DMS53 (cell line): ENCODE measurements around the gene BLTP3B.
"Not testable (repeated sequence)": the region's sequence is repeated elsewhere in the genome, so short reads cannot be mapped to it uniquely, and the experiment has no call there.

Source experiments
- DNase-seq: peaks from one replicate; lab custom pipeline; 2025; lab: John Stamatoyannopoulos, UW

The BLTP3B gene, protein sequence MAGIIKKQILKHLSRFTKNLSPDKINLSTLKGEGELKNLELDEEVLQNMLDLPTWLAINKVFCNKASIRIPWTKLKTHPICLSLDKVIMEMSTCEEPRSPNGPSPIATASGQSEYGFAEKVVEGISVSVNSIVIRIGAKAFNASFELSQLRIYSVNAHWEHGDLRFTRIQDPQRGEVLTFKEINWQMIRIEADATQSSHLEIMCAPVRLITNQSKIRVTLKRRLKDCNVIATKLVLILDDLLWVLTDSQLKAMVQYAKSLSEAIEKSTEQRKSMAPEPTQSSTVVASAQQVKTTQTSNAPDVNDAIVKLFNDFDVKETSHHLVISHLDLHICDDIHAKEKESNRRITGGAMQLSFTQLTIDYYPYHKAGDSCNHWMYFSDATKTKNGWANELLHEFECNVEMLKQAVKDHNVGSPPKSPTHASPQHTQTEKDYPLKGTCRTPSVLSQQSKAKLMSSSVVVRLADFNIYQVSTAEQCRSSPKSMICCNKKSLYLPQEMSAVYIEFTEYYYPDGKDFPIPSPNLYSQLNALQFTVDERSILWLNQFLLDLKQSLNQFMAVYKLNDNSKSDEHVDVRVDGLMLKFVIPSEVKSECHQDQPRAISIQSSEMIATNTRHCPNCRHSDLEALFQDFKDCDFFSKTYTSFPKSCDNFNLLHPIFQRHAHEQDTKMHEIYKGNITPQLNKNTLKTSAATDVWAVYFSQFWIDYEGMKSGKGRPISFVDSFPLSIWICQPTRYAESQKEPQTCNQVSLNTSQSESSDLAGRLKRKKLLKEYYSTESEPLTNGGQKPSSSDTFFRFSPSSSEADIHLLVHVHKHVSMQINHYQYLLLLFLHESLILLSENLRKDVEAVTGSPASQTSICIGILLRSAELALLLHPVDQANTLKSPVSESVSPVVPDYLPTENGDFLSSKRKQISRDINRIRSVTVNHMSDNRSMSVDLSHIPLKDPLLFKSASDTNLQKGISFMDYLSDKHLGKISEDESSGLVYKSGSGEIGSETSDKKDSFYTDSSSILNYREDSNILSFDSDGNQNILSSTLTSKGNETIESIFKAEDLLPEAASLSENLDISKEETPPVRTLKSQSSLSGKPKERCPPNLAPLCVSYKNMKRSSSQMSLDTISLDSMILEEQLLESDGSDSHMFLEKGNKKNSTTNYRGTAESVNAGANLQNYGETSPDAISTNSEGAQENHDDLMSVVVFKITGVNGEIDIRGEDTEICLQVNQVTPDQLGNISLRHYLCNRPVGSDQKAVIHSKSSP (N-terminal part only)

DNA sequence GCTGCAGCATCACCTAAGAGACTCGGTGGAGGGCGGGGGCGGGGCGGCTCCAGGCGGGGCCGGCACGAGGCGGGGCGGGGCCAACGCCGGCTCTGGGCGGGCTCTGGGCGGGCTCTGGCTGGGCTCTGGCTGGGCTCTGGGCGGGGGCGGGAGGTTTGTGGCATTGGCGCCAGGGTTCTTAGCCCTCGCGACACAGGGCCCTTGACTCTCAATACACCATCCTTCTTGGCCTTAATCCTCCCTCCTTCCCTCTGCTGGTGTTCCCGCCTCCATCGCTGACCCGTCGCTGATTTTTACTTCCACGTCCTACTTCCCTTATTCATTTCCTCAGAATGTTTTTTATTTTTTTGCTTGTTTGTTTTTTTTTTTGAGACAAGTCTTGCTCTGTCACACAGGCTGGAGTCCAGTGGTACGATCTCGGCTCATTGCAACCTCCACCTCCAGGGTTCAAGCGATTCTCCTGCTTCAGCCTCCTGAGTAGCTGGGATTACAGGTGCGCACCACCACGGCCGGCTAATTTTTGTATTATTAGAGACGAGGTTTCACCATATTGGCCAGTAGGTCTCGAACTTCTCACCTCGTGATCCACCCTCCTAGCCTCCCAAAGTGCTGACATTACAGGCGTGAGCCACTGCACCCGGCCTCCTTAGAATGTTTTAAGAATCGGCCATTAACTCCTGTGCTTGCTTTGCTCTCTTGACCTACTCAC lies at the start of gene BLTP3B:
BLTP3B (minus strand) TSS at position 24 of the 709 bp plus-strand sequence. CDS start 239 bp downstream, outside the sequence.
- peak; percentile 96 for DNase-seq

DNA sequence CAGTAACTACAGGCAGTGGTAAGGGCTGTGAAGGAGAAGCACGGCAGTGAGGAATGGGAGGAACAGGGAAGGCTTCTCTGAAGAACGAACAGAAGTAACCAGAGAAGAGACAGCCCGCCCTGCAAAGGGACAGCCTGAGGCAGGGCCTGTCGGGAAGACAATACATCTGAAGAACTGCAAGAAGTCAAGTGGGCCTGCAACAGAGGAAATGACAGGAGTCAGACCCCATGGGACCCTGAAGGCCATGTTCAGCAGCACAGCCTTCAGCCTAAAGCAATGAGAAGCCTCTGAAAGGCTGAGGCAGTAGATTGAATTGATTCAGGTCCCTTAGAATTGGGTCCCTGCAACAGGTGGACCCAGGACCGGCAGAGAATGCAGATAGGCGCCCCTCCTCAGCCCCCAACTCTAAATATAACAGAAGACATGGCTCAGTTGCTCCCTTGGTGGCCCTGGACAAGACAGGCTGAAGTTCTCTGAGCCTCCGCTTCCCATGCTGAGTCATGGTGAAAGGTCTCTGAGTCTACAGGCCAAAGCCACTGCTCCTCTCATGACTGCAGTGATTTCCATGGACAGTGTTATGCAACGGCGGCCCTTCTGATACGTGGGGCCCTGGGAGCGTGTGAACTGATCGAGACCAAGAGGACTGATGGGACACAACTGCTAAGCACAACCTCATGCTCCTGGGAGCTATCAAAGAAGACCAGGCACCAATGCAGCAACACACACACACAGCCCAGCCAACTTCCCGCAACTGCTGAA lies 47.1 kb upstream of the BLTP3B start:
- no peak for DNase-seq

DNA sequence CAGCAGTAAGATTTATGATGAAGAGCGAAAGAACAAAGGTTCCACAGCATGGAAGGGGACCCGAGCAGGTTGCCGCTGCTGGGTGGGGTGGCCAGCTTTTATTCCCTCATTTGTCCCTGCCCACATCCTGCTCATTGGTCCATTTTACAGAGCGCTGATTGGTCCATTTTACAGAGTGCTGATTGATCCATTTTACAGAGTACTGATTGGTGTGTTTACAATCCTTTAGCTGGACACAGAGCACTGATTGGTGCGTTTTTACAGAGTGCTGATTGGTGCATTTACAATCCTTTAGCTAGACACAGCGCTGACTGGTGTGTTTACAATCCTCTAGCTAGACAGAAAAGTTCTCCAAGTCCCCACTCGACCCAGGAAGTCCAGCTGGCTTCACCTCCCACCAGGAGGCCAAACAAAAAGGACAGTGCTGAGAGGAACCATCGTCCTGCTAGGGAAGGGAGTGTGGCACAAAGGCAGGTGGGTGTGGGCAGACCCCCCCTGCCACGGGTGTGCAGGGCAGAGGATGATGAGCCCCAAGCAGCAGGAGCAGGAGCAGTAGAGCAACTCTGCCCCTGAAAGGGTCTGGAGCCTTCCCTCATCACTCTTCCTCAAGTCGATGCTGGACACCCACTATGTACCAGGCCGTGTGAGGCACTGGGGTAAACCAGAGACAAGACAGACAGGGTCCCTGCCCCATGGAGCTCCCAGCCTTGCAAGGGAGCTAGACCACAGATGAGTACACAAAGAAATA lies 46.4 kb upstream of the BLTP3B start:
- DNase-seq = not testable (repeated sequence)

DNA sequence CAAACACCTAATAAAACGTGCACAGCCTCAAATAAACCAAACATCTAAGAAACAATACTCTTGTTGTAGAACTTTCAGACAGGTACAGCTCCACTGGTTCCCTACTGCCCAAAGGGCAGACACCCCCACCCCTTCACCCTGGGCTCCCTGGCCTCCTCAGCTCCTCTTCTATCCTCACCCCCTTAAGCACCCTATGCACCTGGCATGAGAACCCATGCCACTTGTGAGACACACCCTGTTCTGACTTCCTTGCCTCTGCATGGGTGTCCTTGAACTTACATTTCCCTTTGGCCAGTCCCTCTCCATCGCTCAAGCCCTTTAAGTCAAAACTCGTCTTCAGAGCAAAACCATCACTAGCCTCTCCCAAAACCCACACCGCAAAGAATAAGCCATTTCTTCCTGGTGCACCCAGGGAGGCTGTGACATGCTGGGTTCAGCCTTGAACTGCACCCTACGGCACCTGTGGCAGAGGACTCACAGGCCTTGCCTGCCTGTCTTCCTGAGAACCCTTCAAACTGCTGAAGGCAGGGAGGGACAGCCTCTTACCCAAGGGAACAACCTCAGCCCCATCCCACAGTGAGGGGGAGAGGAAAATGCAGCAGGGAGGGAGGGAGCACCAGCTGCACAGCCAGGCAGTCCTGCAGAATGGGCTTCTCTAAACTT lies 45.3 kb upstream of the BLTP3B start:
- no peak for DNase-seq

DNA sequence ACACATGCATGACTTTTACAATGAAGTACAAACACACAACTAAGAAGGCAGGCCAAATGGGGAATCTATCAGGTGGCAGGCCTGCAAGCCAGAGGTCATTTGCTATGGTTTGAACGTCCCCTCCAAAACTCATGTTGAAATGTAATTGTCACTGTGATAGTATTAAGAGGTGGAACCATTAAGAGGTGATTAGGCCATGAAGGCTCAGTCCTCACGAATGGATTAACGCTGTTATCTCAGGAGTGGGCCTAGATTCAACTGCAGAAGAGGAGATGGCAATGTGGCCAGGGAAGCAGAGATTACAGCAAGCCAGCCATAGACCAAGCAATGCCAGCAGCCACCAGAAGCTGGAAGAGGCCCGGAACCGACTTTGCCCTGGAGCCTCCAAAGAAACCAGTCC lies 44.4 kb upstream of the BLTP3B start:
- no peak for DNase-seq

DNA sequence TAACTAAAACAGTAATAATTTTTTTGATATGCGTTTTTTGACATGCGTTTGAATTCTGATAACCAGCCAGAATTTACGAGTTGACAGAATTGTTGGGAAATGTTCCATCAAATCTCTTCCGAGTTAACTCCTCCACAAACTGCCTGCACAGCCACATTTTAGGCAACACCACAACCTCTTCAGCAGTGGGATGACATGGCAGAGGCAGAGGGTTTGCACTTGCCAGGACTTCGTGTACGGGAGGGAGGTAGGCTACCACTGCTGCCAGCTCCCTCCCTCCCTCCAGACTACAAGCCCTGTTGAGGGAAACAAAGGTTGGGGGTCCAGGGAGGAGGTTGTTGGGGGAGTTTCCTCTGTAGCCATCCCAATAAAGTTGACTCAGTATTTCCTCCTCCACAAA lies 43.4 kb upstream of the BLTP3B start:
- DNase-seq = no peak

DNA sequence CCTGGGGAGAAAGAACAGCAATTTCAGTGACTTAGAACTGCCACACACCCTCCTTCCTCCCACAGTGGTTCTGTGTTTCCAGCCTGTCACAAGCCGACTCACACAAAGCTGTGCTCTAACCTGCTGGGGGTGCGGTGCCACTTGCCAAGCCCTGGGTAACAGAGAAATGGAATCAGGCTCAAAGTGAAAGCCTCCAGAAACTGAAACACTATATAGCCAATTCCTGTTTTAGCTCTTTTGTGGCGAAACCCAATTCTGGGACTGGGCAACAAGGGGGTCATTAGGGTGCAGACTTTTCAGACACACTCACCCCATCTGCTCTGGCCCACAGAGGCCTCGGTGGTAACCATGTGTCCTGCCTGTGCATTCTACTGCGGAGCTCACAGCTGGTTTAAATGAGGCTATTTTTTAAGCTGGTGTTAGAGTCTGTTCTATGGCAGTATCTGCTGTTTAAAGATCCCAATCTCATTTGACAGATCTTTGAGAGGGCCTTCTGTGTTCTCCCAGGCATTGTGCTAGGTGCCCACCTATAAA lies 42.8 kb upstream of the BLTP3B start:
- DNase-seq = no peak

DNA sequence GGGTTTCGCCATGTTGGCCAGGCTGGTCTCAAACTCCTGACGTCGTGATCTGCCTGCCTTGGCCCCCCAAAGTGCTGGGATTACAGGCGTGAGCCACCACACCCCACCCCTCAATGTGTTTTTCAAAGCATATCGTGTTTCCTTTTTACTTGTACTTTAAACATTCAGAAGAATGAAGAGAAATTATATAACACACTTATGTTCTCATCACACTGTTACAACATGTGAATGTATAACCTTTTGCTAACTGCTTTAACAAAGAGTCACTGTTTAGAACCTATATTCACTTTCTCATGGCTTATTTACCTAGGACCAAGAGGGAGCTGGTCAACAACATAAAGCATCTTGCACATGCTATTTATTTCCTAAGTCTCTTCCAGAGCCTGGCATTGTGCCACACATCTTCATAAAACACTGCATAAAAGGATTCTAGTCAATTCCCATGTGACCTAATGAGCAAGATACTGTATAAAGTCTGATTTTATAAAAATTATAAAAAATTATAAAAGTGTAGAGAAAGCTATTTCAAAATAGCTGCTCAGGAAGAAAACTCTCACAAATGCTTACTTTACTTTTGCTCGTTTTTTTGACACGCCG lies 42.0 kb upstream of the BLTP3B start:
- DNase-seq = no peak

DNA sequence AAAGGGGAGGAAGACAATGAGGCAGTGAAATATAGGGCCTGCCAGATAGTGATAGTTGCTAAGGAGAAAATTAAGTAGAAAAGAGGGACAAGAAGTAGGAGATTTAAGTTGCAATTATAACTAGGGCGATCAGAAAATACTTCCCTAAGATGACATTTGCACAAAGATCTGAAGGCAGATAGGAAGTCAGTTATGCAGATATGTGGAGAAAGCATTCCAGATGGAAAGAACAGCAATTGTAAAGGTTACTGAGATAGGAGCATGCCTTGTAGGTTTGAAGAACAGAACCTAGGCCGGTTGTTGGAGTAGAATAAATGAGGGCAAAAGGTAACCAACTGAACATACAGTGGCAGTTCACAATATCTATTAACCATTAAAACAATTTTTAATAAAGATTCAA lies 36.6 kb upstream of the BLTP3B start:
- DNase-seq = no peak

DNA sequence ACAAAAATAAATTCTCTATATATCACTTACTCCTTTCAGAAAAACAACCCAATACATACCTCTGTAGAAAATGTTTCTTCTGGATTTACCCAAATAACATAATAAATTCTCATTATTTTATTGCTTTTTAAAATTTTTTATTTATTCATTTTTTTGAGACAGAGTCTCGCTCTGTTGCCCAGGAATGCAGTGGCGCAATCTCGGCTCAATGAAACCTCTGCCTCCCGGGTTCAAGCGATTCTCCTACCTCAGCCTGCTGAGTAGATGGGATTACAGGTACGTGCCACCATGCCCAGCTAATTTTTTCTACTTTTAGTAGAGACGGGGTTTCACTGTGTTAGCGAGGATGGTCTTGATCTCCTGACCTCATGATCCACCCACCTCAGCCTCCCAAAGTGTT lies 33.8 kb upstream of the BLTP3B start:
- not testable (repeated sequence) for DNase-seq

DNA sequence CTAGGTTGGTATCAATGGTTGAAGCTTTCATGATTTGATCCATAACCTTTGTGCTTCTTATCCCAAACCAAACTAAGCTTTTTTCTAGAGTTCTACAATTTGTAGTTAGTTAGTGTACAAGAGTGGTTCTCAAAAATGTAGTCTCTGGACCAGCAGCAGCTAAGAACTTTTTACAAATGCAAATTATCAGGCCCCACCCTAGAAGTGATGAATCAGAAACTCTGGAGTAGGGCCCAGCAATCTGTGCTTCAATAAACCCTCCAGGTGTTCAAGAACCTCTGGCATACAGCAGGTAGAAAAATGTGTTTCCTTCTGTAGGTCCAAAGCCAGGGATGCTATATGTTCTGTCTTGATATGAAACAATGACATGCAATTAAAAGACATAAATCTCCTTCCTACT lies 31.8 kb upstream of the BLTP3B start:
- no peak for DNase-seq

DNA sequence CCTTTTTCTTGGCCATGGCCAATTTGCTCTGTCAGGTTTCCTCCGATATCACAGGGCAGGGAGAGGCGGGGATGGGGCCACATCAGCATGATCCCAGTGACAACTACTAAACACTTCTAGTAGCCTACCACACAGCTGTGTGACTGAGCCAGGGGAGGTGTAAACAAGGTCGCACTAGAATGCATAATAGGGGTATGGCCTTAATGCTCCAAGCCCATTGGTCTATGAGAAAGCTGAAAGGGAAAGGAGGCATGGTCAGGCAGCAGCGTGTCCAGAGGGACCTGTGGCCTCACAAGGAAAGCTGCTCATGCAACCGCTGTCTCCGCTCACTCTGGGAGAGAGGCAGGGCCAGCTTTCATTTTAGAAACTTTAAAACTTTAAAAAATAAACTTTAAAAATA lies 30.4 kb upstream of the BLTP3B start:
- DNase-seq = no peak

DNA sequence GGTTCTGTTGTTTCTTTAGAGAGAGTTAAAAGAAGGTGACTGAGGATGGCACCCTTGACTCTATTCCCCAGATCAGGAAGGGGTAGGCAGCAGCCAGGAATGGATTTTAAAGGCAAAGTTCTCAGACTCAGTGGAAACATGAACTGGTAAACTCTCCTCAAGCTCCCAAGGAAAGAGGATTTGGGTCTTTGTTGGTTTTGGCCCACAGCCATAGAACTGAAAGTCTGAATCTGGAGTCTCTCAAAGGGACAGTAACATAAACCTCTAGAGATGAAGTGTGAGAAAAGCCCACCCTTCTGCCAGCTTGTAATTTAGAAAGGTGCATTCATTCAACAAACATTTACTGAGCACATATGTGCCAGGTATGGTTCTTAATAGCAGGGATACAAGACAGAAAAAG lies 28.6 kb upstream of the BLTP3B start:
- DNase-seq = no peak

DNA sequence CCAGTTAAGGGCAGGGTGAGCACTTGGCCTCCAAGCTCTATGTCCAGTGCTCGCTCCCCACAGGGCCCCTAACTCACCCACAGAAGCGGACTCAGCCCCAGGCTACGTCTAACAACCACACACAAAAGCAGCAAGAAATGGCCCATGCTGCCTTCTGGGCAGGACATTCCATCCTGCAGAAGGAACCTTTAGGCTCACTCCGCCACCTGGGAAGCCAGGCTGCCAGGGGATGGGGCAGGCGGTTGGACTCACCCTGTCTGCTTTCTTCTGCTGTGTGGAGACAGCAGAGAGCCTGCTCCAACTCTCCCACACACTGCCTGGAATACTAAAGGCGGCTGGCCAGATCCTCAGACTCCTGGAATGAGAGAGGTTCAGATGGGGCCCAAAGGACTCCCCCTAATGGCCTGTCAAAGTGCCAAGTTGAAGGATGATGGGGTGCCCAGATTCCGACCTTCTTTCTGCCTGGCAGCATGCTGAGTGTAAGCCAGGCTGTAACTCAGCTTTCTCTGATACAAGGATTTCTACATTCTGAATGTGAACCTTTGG lies 27.7 kb upstream of the BLTP3B start:
- no peak for DNase-seq

DNA sequence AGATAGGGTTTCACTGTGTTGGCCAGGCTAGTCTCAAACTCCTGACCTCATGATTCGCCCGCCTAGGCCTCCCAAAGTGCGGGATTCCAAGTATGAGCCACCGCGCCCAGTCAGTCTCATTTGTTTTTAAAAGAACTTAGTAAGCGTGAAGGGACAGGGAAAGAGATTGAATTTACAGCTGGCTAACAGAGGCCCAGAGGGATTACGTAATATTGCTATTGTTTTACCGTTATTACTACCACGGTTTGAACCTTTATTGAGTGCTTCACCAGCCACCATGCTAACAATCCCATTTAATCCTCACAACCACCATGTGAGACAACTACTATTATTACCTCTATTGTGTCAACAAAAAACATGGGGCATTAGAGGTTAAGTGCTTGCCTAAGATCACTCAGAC lies 26.7 kb upstream of the BLTP3B start:
- no peak for DNase-seq

DNA sequence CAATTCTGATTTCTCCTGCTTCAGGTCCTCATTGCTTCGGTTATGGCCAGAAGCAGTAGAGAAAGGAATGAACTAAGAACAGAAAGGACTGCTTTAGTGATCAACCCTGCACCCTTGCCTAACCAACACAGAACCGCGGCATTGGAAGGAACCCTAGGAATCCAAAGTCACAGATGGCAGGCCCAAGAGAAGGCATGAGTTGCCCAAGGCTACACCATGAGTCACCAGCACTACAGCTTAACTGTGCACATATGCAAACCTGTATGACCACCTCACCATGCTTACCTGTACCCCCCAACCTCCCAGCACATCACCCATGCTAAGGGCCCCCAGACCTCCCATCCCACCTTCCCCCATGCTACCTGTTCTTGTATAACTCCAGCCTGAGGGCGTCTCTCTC lies 25.9 kb upstream of the BLTP3B start:
- DNase-seq = no peak

DNA sequence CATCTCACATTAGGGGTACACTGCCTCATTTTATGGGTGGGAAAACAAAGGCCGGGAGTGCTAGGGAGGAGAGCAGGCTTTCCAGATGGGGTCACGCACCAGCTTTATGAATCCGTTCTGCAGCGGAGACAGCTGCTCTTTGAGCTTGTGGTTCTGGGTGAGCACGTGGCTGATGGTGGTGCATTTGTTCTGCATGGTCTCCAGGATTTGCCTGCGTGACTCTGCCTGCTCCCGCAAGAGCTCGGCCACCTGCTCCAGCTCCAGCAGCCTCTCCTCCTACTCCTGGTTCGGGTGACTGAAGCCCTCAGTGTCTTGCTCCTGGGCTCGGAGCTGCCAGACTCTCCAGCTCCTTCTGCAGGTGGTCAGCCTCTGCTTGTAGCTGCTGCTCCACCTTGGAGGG lies 23.6 kb upstream of the BLTP3B start:
- no peak for DNase-seq

DNA sequence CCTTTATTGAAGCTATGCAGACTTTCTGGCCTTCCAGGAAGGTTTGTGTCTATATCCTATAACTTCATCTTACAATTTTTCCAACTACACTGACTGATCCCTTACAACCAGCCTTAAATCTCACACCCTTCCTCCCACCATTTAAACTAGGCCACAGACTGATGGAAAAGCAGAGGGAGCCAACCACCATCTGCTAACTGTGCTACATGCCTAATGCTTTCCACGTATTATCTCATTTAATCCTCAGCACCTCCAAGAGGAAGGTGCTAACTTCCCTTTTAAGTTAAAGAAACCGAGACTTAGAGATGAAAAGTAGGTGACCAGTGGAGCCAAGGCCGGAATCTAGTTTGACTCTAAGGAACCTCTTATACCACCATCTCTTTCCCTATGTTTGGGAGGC lies 22.7 kb upstream of the BLTP3B start:
- no peak for DNase-seq
